Suprapubic skin (tissue), 3 donors: Measurements from ENCODE around the gene PARVA.

Source experiments
- POLR2A ChIP-seq, 2 donors: fragments of 450-650 bp; IDR thresholded peaks; one replicate each; pipeline ENCODE4 v1.6.1; 2017; ENCODE audit warnings: antibody characterized with exemption in 2 of 2, mild to moderate bottlenecking in 2 of 2, moderate library complexity in 2 of 2
- TF ChIP-seq, protein P1 (sequence below), 2 donors: fragments of 200-600 bp in 1 of 2; fragments of 450-650 bp in 1 of 2; sonication (generic) in 1 of 2; IDR thresholded peaks; one replicate each; pipeline ENCODE4 v1.5.1; 2016 to 2019; ENCODE audit warnings: antibody characterized with exemption in 2 of 2, mild to moderate bottlenecking in 1 of 2, moderate library complexity in 1 of 2

DNA sequence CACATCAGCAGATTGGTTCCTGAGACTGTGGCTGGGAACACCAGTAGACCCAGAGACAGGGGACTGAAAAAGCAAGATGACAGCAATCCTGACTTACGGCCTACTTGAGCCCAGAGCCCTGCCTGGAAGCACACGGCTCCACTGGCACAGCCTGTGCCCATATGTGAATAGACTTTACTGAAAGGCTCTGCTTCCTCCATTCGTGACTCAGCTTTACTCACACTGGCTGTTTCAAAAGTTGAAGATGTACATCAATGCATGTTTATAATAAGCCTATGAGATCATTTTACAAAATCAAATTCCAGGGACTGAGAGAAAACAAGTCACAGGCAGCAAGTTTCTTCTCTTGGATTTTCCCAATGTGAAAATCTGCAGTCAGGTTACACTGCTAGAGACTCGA, 162.2 kb downstream of the PARVA start:
- TF ChIP-seq, protein P1, sequence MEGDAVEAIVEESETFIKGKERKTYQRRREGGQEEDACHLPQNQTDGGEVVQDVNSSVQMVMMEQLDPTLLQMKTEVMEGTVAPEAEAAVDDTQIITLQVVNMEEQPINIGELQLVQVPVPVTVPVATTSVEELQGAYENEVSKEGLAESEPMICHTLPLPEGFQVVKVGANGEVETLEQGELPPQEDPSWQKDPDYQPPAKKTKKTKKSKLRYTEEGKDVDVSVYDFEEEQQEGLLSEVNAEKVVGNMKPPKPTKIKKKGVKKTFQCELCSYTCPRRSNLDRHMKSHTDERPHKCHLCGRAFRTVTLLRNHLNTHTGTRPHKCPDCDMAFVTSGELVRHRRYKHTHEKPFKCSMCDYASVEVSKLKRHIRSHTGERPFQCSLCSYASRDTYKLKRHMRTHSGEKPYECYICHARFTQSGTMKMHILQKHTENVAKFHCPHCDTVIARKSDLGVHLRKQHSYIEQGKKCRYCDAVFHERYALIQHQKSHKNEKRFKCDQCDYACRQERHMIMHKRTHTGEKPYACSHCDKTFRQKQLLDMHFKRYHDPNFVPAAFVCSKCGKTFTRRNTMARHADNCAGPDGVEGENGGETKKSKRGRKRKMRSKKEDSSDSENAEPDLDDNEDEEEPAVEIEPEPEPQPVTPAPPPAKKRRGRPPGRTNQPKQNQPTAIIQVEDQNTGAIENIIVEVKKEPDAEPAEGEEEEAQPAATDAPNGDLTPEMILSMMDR (IDR thresholded peaks at IDR 0.05) = no peak
- TF ChIP-seq POLR2A (IDR thresholded peaks at IDR 0.05) = no peak
